OCI-LY3 (cell line): Measurements from ENCODE around the gene RBM19.

Experiments used
- CTCF ChIP-seq: fragments of 200-600, 300-600 bp; sonication (generic); IDR thresholded peaks from 2 replicates; pipeline ENCODE4 v1.5.1; 2014; ENCODE audit warnings: antibody characterized with exemption, low read length, low read depth
- EZH2phosphoT487 ChIP-seq: fragments of 200-600 bp; shearing (Covaris generic); IDR thresholded peaks from 2 replicates; pipeline ENCODE4 v1.6.1; 2018; ENCODE audit warnings: antibody characterized with exemption, mixed run types, low read depth

GRCh38 chr12:113894697-113895096 lies 71.4 kb downstream of the RBM19 start:
- no peak for TF ChIP-seq CTCF
- TF ChIP-seq EZH2phosphoT487, result no peak
